Inferior parietal cortex (tissue), 1 donor: Measurements from ENCODE around the gene NAPSA.

Experiments
- DNase-seq: peaks from one replicate; pipeline ENCODE4 v3.0.0-alpha.2; 2016; ENCODE audit errors: extremely low spot score

NAPSA gene

DNA sequence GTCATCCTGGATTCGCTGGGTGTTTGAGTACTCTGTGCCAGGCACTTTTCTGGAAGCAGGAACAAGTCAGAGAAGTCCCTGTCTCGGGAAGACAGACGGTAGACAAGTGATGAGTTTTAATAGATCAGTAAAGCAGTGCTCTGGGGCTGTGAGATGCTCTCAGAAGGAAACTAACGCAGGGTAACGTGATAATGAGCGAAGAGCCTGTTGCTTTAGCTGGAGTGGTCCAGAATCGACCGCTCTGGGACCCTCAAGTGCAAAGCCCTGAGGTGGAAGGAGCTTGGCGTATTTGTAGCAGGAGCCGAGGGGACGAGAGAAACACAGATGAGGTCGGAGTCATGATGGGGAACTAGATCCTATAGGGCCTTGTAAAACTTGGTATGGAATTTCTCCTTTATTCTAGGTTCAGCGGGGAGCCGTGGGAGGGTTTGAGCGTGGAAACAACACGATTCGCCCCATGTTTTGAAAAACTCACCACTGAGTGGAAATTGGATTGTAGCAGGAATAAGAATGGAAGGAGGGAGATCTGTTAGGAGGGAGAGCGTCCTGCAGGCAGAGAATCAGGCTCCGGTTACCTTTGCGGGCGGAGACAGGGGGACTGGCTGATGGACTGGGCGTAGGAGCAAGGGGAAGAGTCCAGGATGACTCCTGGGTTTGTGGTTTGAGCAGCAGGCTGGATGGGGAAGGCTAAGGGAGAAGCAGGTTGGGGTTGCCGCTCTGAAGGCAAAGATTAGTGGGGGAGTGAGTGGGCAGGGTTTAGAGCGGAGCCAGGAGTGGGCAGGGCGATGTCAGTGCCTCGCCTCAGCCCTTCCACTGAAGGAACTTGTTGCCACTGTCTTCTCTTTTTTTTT lies 19.5 kb upstream of the NAPSA start:
- no peak for DNase-seq

DNA sequence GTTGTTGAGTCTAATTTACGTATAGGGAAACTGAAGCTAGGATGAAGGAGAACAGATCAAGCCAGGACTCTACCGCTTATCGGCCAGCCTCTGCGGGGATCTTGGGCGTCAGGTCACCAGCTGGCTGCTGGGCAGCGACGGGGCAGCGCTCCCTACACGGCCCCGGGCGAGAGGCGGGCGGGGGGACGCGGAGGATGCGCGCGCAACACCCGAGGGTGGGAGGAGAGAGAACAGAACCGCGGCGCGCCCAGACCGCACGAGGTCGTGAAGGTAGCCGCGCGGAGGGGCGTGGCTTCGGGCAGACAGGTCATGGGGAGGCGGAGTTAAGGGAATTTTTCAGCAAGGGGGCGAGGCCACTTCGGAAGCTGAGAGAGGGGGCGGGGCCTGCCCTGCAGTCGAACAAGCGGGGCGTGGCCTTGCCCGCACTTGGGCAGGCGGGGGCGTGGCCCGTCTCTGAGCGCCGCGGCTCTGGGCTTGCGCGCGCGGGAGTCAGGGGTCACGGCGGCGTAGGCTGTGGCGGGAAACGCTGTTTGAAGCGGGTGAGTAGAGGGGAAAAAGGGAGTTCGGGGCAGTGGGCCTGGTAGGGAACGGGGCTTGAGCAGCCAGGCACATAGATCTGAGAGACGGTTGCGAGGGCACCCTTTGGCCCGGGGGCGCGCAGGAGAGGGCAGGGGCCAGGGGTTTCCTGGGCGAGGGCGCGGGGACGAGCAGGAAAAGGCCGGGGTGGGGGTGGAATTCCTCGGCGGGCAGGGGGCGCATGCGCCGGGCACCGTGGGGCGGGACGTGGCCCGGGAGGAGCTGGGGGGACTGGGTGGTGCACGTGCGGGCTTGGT lies 18.6 kb upstream of the NAPSA start, which contains the start of gene POLD1:
Gene POLD1 (plus strand): TSS at position 496 of the 833 bp plus-strand sequence. CDS start 14,505 bp downstream, outside the sequence.
- DNase-seq = peak; percentile 90

DNA sequence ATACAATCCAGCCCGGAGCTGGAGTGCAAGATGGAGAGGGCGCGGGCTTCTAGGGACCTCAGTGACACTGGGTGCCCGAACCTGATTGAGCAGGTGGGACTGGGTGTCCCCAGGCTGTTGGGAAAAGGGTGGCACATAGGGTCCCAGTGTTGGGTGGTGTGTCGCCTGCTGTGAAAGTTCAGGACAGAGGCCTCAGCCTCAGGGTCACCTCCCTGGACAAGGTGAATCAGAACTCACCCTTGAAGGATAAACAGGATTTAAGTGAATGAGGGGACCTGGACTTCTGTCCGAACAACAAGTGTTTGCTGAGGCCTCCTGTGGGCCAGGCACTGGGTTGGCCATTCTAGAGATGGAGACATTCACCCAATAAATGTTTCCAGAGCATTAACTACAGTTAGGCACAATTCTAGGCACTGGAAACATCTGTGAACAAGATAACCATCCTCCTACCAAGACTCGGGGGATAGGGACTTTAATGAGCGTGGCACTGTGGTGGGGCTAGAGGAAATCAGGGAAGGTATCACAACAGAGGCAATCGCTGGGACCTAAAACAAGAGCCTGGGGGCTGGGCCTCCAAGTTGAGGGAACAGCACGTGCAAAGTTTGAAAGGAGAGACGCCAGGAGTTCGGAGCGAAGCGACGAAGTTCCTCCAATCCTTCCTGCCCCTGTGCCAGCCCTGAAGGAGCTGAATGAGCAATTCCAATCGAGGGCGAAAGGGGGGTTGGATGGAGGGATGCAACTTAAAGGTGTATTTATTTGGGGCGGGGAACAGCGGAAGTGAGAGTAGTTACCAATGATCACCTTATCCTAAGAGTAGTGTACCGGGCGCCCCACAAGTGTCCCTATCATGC lies 17.8 kb upstream of the NAPSA start:
- DNase-seq = no peak

DNA sequence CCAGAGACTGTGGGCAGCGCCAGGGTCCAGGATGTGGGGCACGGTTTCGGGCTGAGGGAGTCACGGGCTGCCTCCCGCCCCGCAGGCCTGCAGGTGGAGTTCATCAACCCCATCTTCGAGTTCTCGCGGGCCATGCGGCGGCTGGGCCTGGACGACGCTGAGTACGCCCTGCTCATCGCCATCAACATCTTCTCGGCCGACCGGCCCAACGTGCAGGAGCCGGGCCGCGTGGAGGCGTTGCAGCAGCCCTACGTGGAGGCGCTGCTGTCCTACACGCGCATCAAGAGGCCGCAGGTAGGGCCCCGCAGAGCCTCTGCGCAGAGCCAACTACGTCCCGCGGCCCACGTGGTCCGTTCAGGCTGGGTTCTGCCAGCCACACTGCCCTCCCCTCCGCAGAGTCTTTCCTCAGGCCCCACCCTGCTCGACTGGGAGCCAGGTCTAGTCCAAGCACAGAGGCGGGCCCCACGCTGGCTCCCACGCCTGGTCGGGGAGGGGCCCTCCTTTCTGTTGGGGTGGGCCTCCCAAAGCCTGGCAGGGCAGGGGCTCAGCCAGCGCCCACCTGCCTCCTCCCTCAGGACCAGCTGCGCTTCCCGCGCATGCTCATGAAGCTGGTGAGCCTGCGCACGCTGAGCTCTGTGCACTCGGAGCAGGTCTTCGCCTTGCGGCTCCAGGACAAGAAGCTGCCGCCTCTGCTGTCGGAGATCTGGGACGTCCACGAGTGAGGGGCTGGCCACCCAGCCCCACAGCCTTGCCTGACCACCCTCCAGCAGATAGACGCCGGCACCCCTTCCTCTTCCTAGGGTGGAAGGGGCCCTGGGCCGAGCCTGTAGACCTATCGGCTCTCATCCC lies 16.7 kb upstream of the NAPSA start:
- no peak for DNase-seq

DNA sequence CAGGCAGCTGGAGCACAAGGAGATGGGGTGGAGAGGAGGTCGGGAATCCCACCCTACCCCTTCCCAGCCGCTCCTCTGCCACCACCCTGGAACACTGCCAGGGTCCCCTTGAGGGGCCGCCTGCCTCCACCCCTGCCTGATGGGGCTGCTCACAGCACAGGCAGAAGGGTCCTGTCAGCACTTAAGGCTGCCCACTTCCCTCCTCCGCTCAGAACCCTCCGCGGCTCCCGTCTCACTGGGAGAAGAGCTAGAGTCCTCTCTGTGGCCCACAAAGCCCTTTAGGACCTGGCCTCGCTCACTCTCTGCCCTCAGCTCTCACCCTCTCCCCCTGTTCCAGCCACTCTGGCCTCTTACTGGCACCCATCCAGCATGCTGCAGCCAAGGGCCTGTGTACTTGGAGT lies 15.3 kb upstream of the NAPSA start:
- DNase-seq = no peak

DNA sequence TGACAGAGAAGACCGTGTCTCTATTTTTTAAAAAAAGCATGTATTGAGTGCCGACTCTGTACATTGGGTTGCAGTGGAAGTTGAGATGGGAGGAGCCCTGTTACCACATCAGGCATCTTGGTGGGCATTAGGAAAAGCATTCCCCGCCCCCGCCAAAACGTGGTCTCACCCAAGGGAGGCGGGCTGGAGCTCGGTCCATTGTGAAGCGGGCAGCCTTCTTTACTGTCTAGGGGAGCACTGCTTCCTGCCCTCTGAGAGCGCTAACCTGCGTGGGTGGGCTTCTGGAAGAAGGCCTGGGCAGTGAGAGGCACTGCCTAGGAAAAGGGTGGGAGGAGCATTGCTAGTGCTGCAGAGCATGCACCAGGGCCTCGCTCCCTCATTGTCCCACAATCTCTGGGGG lies 14.7 kb upstream of the NAPSA start:
- DNase-seq = no peak

DNA sequence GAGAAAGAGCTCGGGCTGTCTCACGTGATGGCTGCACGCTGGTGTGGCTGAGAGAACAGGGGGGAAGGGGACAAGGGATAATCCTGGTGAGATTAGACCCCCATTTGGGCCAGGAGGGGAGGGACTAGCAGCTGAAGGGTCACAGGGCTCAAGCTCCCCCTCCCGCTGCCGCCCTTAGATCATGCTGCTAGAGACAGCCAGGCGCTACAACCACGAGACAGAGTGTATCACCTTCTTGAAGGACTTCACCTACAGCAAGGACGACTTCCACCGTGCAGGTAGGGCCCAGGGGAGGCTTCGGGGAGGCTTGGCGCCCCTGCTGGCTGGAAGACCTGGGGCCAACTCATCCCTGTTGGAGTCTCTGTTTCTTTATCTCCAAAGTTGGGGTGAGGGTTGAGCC lies 14.2 kb upstream of the NAPSA start:
- no peak for DNase-seq

DNA sequence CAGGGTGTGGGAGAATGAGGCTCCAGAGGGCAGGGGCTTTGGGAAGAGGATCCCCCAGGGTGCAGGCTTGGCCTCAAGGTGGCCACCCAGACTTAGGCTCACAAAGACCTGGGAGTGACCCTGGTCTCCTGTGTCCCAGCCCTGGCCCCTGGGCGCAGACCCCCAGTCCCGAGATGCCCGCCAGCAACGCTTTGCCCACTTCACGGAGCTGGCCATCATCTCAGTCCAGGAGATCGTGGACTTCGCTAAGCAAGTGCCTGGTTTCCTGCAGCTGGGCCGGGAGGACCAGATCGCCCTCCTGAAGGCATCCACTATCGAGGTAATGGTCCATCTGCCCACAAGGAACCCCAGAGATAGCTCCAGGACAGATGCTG lies 13.4 kb upstream of the NAPSA start:
- DNase-seq = no peak

DNA sequence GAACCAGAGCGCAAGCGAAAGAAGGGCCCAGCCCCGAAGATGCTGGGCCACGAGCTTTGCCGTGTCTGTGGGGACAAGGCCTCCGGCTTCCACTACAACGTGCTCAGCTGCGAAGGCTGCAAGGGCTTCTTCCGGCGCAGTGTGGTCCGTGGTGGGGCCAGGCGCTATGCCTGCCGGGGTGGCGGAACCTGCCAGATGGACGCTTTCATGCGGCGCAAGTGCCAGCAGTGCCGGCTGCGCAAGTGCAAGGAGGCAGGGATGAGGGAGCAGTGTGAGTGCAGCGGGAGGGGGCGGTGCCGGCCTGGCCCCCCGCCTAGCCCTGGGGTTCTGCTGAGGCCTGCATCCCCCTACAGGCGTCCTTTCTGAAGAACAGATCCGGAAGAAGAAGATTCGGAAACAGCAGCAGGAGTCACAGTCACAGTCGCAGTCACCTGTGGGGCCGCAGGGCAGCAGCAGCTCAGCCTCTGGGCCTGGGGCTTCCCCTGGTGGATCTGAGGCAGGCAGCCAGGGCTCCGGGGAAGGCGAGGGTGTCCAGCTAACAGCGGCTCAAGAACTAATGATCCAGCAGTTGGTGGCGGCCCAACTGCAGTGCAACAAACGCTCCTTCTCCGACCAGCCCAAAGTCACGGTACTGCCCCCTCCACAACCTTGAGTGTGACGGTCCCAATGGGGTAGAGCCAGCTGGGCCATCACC lies 12.9 kb upstream of the NAPSA start:
- no peak for DNase-seq

DNA sequence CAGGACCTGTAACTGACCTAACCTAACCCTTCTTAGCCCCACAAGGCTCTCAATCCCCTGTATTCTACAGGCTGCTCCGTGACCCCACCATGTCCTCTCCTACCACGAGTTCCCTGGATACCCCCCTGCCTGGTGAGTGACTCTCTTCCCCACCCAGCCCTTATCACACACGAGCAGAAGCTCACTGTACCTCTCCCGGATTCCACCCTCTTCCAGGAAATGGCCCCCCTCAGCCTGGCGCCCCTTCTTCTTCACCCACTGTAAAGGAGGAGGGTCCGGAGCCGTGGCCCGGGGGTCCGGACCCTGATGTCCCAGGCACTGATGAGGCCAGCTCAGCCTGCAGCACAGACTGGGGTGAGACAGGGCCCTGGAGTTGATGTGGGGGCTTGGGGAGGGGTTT lies 12.1 kb upstream of the NAPSA start:
- no peak for DNase-seq

DNA sequence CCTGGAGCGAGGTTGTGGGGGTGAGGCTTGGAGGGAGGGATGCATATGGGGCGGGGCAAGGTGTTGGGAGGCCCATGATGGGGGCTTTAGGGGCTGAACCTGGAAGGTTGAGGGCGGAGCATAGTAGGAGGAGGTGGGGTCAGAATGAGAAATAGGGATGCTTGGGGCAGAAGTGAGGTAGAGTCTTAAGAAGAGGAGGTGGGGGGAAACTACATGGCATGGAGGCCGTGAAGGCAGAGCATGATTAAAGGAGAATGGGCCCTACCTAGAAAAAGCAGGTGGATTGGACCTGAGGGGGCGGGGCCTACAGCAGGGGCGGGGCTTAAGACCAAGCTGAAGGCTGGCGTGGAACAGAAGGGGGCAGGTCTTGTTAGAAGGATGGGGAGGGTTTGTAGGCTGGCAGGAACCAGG lies 11.6 kb upstream of the NAPSA start:
- DNase-seq = no peak

DNA sequence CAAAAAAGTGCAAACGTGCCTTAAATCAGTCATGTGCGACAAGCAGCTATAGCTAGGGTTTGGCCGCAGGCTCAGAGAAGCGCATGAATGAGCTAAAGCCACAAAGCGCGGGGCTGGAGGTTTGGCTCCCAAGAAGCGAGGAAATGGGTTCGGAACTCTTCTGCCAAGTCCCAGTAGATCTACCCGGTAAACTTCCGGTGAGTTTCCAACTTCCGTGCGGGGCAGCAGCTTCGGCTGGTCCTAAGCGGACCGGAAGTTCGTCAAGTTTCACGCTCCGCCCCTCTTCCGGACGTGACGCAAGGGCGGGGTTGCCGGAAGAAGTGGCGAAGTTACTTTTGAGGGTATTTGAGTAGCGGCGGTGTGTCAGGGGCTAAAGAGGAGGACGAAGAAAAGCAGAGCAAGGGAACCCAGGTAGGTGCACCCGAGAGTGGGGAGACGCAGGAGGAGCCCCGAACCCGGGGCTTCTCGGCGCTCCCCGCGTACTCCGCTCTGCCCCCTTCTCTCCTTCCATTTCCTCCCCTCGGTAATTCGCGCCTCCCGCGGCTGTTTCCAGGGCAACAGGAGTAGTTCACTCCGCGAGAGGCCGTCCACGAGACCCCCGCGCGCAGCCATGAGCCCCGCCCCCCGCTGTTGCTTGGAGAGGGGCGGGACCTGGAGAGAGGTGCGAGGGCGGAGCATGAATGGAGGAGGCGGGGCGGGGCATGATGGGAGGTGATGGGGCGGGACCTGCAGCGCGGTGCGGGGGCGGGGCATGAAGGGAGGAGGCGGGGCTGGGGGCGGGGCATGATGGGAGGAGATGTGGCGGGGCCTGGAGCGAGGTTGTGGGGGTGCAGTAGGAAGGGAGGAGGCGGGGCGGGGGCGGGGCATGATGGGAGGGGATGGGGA lies 11.0 kb upstream of the NAPSA start, which contains the start of gene NR1H2:
Gene NR1H2 (plus strand): TSS at position 292 of the 885 bp plus-strand sequence. CDS start 1,149 bp downstream, outside the sequence.
- peak; percentile 99 for DNase-seq

DNA sequence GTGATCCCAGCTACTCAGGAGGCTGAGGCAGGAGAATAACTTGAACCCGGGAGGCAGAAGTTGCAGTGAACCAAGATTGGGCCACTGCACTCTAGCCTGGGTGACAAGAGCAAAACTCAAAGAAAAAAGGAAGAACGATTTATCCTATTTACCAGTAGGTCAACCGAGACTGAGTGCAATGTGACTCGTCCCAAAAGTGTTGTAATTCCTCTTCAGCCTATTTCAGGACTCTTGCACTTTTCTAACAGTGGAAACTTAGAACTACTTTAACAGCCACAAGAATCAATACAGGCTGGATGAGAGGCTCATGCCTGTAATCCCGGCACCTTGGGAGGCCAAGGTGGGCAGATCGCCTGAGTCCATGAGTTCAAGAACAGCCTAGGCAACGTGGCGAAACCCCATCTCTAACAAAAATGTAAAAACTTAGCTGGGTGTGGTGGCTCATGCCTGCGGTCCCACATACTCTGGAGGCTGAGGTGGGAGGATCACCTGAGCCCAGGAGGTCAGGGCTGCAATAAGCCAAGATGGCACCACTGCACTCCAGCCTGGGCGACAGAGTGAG lies 6.6 kb upstream of the NAPSA start:
- DNase-seq = no peak

DNA sequence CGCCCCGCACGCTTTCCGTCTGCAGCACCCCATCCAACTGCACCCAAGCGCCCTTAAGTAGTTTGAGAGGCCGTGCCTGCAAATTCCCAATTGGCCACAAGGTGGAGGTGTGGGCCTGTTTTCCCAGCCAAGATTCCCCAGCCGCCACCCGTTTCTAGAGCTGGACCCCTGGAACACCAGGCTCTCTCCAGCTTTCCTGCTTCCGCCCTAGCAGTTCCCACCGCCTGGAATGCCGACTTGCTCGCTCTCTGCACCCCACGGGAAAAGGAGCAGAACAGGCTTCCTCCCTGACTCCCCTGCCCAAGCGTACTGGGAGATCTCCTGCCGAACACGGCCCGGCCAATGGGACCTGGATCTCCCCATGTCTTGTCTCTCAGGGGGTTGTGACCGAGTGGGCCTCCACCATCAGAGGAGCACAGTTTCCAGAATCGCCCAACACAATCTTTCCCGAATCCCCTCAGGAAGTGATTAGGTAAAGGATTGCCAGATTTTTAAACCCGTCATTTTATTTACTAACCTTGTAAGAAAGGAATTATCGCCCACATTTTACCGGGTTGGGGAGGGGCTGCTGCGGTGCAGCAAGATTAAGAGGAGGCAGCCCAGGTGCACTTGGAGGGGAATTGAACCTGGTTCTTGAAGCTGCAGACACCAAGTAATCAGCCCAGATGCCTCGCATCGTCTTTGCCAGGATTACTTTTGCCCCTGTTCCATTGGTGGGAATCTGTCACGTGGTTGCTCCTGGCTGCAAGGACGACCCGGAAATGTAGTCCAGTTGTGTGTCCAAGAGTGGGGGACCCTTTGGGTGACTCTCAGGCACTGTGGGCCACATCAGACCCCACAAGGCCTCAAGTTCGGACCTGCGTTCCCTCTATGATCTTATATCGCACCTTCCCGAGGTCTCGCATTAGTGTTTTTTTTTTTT lies 3.5 kb upstream of the NAPSA start:
- peak; percentile 94 for DNase-seq

DNA sequence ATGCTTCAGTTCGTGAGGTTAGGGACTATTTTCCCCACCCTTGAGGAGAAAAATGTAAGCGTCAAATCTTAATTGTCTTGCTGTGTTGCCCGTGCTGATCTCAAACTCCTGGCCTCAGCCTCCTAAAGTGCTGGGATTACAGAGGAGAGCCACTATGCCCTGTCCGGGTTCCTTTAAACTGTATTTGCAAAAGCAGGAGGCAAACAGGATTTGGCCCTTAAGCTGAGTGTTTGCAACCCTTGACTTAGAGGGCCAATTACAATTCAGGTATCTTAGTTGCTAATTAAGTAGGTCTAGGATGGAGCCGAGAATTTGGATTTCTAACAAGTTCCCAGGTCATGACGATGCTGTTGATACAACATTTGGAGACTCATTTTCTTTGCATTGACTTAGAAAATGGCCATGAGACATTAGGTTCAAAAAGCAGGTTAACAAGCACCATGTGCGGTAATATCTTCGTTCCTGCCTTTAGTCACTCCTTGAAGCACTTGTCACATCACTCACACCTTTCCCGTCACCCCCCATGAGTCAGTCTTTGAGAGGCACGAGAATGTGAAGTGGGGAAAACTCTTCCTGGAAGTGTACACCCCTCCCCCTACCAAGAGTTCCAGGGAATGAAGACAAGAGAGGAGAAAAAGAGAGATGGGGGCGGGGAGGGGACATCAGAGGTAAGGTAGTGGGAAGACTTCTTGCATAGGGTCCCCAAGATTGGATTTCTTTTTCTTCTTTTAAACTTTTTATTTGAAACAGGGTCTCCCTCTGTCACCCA lies 2.6 kb downstream of the NAPSA start:
- DNase-seq = no peak

DNA sequence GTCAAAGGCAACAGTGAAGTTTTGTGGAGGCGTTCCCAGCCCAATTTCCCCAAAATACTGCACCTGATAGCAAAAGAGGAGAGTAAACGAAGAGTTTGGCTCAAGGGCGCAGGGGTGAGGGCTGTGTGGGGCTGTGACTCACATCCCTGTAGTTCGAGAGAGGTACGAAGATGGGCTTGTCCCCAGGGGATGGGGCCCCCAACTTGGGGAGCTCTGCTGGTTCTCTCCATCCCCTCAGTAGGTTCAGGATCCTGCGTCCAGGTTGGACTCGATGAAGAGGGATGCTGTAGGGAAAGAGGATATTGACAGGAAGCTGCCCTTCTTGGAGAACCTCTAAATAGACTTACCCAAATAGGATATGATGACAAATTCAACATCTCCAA lies 3.4 kb downstream of the NAPSA start:
- DNase-seq = no peak
